ENCODE data around the gene GLTP.
A peak's percentile ranks its signal among the peaks of the same experiment; 100 is the strongest.
"Not testable (repeated sequence)": the region's sequence is repeated elsewhere in the genome, so short reads cannot be mapped to it uniquely, and the experiment has no call there.

GLTP gene, protein sequence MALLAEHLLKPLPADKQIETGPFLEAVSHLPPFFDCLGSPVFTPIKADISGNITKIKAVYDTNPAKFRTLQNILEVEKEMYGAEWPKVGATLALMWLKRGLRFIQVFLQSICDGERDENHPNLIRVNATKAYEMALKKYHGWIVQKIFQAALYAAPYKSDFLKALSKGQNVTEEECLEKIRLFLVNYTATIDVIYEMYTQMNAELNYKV

DNA sequence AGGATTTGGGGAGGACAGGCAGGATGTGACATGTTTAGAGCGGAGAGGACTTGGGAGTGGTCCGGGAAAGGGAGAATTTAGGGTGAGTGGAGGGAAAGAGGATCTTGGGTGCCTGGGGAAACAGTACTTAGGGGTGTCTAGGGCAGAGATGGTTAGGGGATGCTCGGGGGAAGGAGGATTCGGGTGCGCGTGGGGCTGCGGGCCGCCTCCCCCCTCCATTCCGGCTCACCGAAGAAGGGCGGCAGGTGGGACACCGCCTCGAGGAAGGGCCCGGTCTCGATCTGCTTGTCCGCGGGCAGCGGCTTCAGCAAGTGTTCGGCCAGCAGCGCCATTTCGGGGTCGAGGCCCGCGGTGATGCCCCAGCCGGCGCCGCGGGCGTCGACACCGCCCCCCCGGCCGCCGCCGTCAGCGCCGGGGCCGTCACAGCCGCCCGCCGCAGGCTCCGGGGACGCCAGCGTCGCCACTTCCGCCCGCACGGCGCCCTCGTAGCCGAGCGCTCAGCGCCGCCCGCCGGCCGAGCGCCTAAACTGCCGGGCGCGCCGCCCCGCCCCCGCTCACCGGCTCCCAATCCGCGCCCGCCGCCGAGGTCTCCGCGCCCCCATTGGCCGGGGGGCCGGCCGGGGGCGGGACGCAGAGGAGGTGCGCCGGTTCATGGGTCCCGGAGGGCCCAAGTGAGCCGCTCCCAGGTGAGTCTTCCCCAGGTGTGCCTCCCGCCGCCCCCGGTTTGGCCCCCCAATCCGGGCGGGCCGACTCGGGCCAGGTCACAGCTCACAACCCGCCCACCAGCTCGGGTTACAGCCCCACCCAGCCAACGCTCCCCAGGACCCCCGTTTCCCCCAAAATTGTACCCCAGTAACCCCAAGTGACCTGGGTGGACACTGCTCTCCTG is at the start of gene GLTP:
GLTP (minus strand) TSS at position 499 of the 889 bp plus-strand sequence; CDS start at position 332, 167 bp downstream.
- peaks cover 14% of the 10 kb centered on the region for H3K79me2 ChIP-seq (ENCODE audit: control insufficient read depth, low read length)
- H4K20me1 ChIP-seq (ENCODE audit: control insufficient read depth, insufficient read depth, low read depth, low read length), result no peaks in the 10 kb centered on the region
- TF ChIP-seq, protein P1, sequence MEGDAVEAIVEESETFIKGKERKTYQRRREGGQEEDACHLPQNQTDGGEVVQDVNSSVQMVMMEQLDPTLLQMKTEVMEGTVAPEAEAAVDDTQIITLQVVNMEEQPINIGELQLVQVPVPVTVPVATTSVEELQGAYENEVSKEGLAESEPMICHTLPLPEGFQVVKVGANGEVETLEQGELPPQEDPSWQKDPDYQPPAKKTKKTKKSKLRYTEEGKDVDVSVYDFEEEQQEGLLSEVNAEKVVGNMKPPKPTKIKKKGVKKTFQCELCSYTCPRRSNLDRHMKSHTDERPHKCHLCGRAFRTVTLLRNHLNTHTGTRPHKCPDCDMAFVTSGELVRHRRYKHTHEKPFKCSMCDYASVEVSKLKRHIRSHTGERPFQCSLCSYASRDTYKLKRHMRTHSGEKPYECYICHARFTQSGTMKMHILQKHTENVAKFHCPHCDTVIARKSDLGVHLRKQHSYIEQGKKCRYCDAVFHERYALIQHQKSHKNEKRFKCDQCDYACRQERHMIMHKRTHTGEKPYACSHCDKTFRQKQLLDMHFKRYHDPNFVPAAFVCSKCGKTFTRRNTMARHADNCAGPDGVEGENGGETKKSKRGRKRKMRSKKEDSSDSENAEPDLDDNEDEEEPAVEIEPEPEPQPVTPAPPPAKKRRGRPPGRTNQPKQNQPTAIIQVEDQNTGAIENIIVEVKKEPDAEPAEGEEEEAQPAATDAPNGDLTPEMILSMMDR (IDR thresholded peaks at IDR 0.05; ENCODE audit: low read depth, low read length, poor library complexity, severe bottlenecking), result no peak
- TF ChIP-seq EZH2phosphoT487 (IDR thresholded peaks at IDR 0.05; ENCODE audit: borderline replicate concordance, low read length), result no peak
- H3K27ac ChIP-seq (ENCODE audit: low read depth, low read length), result no peak within 1 kb of the TSS
- H3K27me3 ChIP-seq (ENCODE audit: control insufficient read depth, low read length), result peaks cover 5% of the 10 kb centered on the region; the same call in 1 of the 2 replicates
- peak within 1 kb of the TSS; percentile 94 for H3K4me2 ChIP-seq (ENCODE audit: low read length)
- peaks cover 46% of the 10 kb centered on the region for H3K4me1 ChIP-seq (ENCODE audit: control insufficient read depth, low read length)
- no peaks in the 10 kb centered on the region for H3K9me2 ChIP-seq (replicated peaks; ENCODE audit: control insufficient read depth, low read length)
- H3K9me3 ChIP-seq (ENCODE audit: control insufficient read depth, insufficient read depth, low read length), result no peaks in the 10 kb centered on the region
- H3F3A ChIP-seq (ENCODE audit: control insufficient read depth, insufficient read depth), result no peaks in the 10 kb centered on the region
- H3K36me3 ChIP-seq (ENCODE audit: control insufficient read depth, low read length), result no peaks in the 10 kb centered on the region
- H3K4me3 ChIP-seq (ENCODE audit: low read length), result peak within 1 kb of the TSS; percentile 81

- H3K4me3 ChIP-seq (ENCODE audit: low read length); H3K79me2 ChIP-seq (ENCODE audit: control insufficient read depth, low read length); H3K4me2 ChIP-seq (ENCODE audit: low read length); H3F3A ChIP-seq (ENCODE audit: control insufficient read depth, insufficient read depth); H3K27me3 ChIP-seq (ENCODE audit: control insufficient read depth, low read length); H3K9me2 ChIP-seq (replicated peaks; ENCODE audit: control insufficient read depth, low read length); H4K20me1 ChIP-seq (ENCODE audit: control insufficient read depth, insufficient read depth, low read depth, low read length); H3K9me3 ChIP-seq (ENCODE audit: control insufficient read depth, insufficient read depth, low read length); H3K27ac ChIP-seq (ENCODE audit: low read depth, low read length): not testable (repeated sequence)
- Histone ChIP-seq H3K4me1 (ENCODE audit: control insufficient read depth, low read length) (peaks cover 13% of the 10 kb centered on the region), H3K36me3 (ENCODE audit: control insufficient read depth, low read length) (peaks cover 62% of the 10 kb centered on the region)
Observed at GRCh38 chr12:109929326-109929725, 49.0 kb upstream of the GLTP start.

- H3K79me2 ChIP-seq (ENCODE audit: control insufficient read depth, low read length), result no peaks in the 10 kb centered on the region
- H3K27ac ChIP-seq (ENCODE audit: low read depth, low read length), result no peak overlapping the region
- H3F3A ChIP-seq (ENCODE audit: control insufficient read depth, insufficient read depth), result no peaks in the 10 kb centered on the region; the same call in 1 of the 2 replicates
- no peaks in the 10 kb centered on the region for H4K20me1 ChIP-seq (ENCODE audit: control insufficient read depth, insufficient read depth, low read depth, low read length)
- TF ChIP-seq, protein P1 (IDR thresholded peaks at IDR 0.05; ENCODE audit: low read depth, low read length, poor library complexity, severe bottlenecking), result no peak
- no peak for TF ChIP-seq EZH2phosphoT487 (IDR thresholded peaks at IDR 0.05; ENCODE audit: borderline replicate concordance, low read length)
- H3K27me3 ChIP-seq (ENCODE audit: control insufficient read depth, low read length), result no peaks in the 10 kb centered on the region
- H3K4me1 ChIP-seq (ENCODE audit: control insufficient read depth, low read length), result peaks cover 23% of the 10 kb centered on the region
- H3K36me3 ChIP-seq (ENCODE audit: control insufficient read depth, low read length), result peaks cover 53% of the 10 kb centered on the region
- no peaks in the 10 kb centered on the region for H3K9me2 ChIP-seq (replicated peaks; ENCODE audit: control insufficient read depth, low read length)
- no peak overlapping the region for H3K4me3 ChIP-seq (ENCODE audit: low read length)
- no peak overlapping the region for H3K4me2 ChIP-seq (ENCODE audit: low read length)
- H3K9me3 ChIP-seq (ENCODE audit: control insufficient read depth, insufficient read depth, low read length), result no peaks in the 10 kb centered on the region
Observed at GRCh38 chr12:109928058-109928656, 47.8 kb upstream of the GLTP start.
